ENCODE results near the gene BNIPL. TPM values are rescaled to one million over a fixed set of nuclear protein-coding genes. Genes with fewer than 3 reads are reported as not detected.

Gene BNIPL
- polyA plus RNA-seq, 1 donor (not counting 4 experiments of a cell fraction or from before 2014, with no cell fraction given) = 9.8 TPM

DNA sequence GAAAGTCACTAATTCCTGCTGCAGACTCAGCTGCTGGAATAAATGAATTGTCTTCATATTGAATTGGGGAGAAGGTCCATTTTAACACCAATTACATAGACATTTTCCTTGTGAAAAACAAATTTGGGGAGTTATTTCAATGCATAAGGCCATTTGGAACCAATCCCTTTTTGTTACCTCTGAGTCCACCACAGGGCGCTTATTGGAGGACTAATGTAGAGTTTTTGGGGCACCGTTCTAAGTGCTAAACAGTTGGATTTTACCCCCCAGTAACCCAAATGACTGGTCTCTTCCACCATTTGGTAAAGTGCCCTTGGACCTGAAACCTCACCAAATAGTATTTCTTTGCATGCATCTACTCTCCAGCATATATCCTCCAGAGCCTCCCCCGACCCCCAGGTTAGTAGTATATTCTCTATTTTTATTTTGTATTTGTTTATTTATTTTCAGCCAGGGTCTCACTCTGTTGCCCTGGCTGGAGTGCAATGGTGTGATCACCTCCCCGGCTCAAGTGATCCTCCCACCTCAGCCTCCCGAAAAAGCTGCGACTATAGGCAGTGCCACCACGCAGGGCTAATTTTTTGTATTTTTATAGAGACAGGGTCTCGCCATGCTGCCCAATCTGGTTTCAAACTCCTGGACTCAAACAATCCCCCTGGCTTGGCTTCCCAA is 26.6 kb upstream of the BNIPL start:
- Histone ChIP-seq H3K9ac (ENCODE audit: control insufficient read depth, extremely low read depth, insufficient read depth, low read length) (no peak overlapping the region), H2AFZ (ENCODE audit: control insufficient read depth, low read length) (no peak overlapping the region), H3K79me2 (ENCODE audit: control insufficient read depth, insufficient read depth, low read length) (no peaks in the 10 kb centered on the region), H3K27me3 (ENCODE audit: control insufficient read depth, extremely low read depth, insufficient read depth, low read length) (no peaks in the 10 kb centered on the region), H4K20me1 (ENCODE audit: control insufficient read depth, extremely low read depth, insufficient read depth, low read length) (no peaks in the 10 kb centered on the region), H3K4me2 (ENCODE audit: control insufficient read depth, extremely low read depth, insufficient read depth, low read depth, low read length) (peak overlapping the region; percentile 91), H3K27ac (ENCODE audit: control insufficient read depth, insufficient read depth, low read length) (no peak overlapping the region), H3K9me3 (ENCODE audit: control insufficient read depth, low read depth, low read length) (no peaks in the 10 kb centered on the region), H3K4me1 (ENCODE audit: control insufficient read depth, extremely low read depth, insufficient read depth, low read length) (peaks cover 38% of the 10 kb centered on the region), H3K36me3 (ENCODE audit: control insufficient read depth in 2 of 2, extremely low read depth in 1 of 2, insufficient read depth in 2 of 2, low read length in 2 of 2) (peaks cover 0 to 4% of the 10 kb centered on the region in 2 experiments), H3K4me3 (ENCODE audit: control insufficient read depth in 2 of 3, extremely low read depth in 1 of 3, insufficient read depth in 2 of 3, low read depth in 1 of 3, low read length in 3 of 3) (no peak overlapping the region), H3K9me1 (ENCODE audit: control insufficient read depth, extremely low read depth, insufficient read depth, low read length) (peaks cover 2% of the 10 kb centered on the region)
- no peak for FAIRE-seq
- dilution Hi-C loops (cut with MboI; ENCODE audit: extremely low pct_ligation_motif_present, low sequenced_read_pairs) = no loop called here
- DNase-seq (ENCODE audit: low read depth, low spot score) = no peak
- TF ChIP-seq, protein P1, sequence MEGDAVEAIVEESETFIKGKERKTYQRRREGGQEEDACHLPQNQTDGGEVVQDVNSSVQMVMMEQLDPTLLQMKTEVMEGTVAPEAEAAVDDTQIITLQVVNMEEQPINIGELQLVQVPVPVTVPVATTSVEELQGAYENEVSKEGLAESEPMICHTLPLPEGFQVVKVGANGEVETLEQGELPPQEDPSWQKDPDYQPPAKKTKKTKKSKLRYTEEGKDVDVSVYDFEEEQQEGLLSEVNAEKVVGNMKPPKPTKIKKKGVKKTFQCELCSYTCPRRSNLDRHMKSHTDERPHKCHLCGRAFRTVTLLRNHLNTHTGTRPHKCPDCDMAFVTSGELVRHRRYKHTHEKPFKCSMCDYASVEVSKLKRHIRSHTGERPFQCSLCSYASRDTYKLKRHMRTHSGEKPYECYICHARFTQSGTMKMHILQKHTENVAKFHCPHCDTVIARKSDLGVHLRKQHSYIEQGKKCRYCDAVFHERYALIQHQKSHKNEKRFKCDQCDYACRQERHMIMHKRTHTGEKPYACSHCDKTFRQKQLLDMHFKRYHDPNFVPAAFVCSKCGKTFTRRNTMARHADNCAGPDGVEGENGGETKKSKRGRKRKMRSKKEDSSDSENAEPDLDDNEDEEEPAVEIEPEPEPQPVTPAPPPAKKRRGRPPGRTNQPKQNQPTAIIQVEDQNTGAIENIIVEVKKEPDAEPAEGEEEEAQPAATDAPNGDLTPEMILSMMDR (optimal IDR thresholded peaks at IDR 0.05 in 1 of 3, IDR thresholded peaks at IDR 0.05 in 1 of 3, conservative IDR thresholded peaks at IDR 0.05 in 1 of 3; ENCODE audit: extremely low read depth in 1 of 3, insufficient read depth in 2 of 3, low read length in 3 of 3) = no peak
- TF ChIP-seq EZH2 (IDR thresholded peaks at IDR 0.05; ENCODE audit: low read length) = no peak

DNA sequence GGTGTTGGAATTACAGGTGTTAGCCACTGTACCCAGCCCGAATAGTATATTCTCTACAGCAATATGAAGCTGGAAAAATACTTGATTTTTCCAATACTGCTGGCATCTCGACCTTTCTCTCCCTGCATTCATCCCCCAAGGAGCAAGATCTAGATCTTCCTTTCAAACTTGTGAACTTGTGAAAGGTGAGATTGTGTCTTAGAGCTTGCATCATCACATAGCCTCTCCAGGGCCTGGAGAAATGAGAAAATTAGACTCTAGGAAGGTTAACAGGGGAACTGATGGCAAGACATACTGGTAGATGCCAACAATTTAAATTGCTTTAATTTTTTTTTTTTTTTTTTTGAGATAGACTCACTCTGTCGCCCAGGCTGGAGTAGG is 26.1 kb upstream of the BNIPL start:
- no peak for DNase-seq (ENCODE audit: low read depth, low spot score)
- Histone ChIP-seq H3K36me3 (ENCODE audit: control insufficient read depth in 2 of 2, extremely low read depth in 1 of 2, insufficient read depth in 2 of 2, low read length in 2 of 2) (peaks cover 0 to 4% of the 10 kb centered on the region in 2 experiments), H4K20me1 (ENCODE audit: control insufficient read depth, extremely low read depth, insufficient read depth, low read length) (no peaks in the 10 kb centered on the region), H3K4me3 (ENCODE audit: control insufficient read depth in 2 of 3, extremely low read depth in 1 of 3, insufficient read depth in 2 of 3, low read depth in 1 of 3, low read length in 3 of 3) (no peak overlapping the region), H3K79me2 (ENCODE audit: control insufficient read depth, insufficient read depth, low read length) (no peaks in the 10 kb centered on the region), H3K9me1 (ENCODE audit: control insufficient read depth, extremely low read depth, insufficient read depth, low read length) (peaks cover 2% of the 10 kb centered on the region), H3K4me2 (ENCODE audit: control insufficient read depth, extremely low read depth, insufficient read depth, low read depth, low read length) (no peak overlapping the region), H2AFZ (ENCODE audit: control insufficient read depth, low read length) (no peak overlapping the region), H3K27me3 (ENCODE audit: control insufficient read depth, extremely low read depth, insufficient read depth, low read length) (no peaks in the 10 kb centered on the region), H3K4me1 (ENCODE audit: control insufficient read depth, extremely low read depth, insufficient read depth, low read length) (peaks cover 36% of the 10 kb centered on the region), H3K9me3 (ENCODE audit: control insufficient read depth, low read depth, low read length) (no peaks in the 10 kb centered on the region), H3K27ac (ENCODE audit: control insufficient read depth, insufficient read depth, low read length) (no peak overlapping the region), H3K9ac (ENCODE audit: control insufficient read depth, extremely low read depth, insufficient read depth, low read length) (no peak overlapping the region)
- no peak for FAIRE-seq
- dilution Hi-C loops (cut with MboI; ENCODE audit: extremely low pct_ligation_motif_present, low sequenced_read_pairs) = no loop called here
- no peak for TF ChIP-seq EZH2 (IDR thresholded peaks at IDR 0.05; ENCODE audit: low read length)
- TF ChIP-seq, protein P1 (optimal IDR thresholded peaks at IDR 0.05 in 1 of 3, IDR thresholded peaks at IDR 0.05 in 1 of 3, conservative IDR thresholded peaks at IDR 0.05 in 1 of 3; ENCODE audit: extremely low read depth in 1 of 3, insufficient read depth in 2 of 3, low read length in 3 of 3) = no peak

All from keratinocyte (primary cell).